NCI-H128 (cell line): ENCODE measurements around the gene HOXB4.
A peak's percentile ranks its signal among the peaks of the same experiment; 100 is the strongest.

Source experiments
- DNase-seq: peaks from one replicate; lab custom pipeline; 2025; ENCODE audit not compliant: unreplicated experiment; lab: John Stamatoyannopoulos, UW

The HOXB4 gene

DNA sequence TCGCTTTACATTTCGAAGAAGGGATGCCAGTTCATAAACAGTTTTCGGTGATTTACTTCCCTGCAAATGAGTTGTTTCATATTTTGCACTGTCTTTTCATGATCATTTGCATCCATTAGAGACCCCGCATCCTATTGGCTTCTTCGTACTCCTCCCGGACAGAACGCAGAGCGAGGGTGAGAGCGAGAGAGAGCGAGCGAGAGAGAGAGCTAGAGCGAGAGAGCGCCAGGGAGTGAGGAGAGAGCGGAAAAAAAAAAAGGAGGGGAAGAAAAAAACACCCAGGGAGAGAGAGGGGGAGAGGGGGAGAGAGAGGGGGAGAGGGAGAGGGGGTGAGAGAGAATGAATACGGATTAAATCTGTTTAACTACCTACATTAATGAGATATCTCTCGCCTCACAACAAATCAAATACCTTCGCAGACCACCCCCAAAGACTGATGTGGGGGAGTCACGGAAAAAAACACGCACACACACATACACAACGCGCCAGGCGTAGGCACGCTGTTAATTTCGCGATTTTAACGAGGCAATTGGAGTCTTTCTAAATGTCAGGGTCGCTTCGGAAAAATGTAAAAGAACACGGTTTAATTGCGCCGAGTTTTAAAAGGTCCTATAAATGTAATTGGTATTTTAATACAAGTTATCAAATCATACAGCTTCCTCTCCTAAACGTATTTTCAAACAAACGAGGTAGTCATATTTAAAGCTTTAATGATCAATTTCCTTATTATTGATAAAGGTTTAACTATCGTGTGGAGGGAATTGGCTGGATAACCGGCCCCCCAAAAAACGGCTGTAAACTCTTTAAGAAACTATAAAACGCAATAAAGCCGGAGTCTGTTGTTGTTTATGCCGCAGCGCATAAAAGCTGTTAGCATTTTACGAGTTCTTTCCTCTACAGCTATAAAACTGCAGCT, 37.2 kb upstream of the HOXB4 start, which contains the start of gene HOXB8:
Gene HOXB8 (minus strand): TSS at position 246 of the 916 bp plus-strand sequence. CDS start 588 bp downstream, outside the sequence.
- no peak for DNase-seq

DNA sequence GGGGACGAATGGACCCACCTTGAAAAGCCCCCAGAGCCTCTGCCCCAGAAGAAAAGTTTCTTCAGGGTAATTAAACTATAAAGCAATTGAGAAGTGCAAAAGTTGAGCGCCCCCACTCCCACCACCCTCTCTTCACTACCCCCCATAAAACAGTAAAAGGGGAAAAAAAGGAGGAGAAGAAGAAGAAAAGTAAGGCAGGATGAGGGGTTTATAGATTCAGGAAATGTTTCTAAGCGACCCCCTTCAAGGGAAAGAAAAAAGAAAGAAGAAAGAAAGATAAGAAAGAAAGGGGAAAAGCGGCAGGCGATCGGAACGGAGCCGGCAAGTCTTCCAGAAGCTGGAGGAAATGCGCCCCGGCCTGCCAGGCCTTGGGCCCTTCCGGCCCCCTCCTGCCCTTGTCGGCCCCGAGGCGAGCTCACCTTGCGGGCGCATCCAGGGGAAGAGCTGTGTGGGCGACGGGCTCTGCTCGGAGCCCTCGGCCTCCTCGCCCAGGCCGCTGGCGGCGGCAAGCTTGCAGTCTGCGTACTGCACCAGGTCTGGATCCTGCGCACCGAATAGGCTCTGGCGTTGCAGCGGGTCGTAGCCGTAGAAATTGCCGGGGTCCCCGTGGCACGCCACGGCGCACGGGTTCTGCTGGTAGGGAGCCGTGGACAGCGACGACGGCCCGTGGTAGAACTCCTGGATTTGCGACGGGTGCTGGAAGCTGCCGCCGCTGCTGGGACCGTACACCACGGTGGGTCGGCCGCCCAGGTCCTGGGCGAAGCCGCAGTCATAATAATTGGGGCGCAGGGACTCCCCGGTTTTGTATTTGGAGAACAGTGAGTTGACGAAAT, 35.9 kb upstream of the HOXB4 start:
- no peak for DNase-seq

DNA sequence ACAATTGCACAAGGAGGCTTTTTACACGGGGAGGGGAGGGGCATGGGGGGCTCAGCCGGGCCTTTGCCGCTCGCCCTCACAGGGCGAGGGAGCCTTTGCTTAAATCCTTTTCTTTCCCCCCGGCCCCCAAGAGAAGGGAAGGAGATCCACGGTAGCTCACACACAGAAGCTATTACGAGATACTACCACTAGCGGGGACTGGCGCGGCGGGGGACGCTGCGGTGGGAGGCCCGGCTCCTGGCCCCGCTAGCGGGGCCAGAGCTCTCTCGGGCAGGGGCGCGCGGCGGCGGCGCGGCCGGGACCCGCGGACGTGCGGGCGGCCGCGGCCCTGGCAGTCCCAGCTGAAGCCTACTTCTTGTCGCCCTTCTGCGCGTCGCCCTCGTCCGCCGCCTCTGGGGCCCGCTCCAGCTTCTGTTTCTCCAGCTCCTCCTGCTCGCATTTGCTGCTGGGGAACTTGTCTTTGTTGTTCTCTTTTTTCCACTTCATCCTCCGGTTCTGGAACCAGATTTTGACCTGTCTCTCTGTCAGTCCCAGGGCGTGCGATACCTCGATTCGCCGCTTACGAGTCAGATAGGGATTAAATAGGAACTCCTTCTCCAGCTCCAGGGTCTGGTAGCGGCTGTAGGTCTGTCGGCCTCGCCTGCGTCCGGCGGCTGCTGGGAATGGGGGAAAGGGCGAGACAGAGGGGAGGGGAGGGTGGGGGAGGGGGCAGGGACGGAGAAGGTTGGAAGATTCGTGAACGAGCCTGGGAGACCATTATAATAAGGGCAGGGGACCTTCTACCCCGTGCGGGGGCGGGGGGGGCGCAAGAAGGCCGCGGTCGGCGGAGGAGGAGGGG, 34.9 kb upstream of the HOXB4 start:
- no peak for DNase-seq

DNA sequence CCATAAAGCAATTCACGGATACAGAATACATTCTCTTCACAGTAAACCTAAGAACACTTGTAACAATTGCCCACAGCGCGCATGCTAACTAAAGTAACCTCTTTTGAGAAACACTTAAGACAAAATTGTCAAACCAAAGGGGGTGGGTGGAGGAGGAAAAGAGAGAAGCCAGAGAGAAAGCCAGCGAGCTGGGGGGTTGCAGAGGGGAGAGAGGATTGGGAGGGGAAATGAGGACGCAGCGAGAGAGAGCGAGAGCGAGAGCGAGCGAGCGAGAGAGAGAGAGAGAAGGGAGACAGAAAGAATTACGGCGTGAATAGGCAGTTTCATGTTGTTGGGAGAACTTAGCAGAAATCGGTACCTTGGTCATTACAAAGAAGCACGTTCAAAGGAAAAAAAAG, 34.3 kb upstream of the HOXB4 start:
- DNase-seq, result no peak

DNA sequence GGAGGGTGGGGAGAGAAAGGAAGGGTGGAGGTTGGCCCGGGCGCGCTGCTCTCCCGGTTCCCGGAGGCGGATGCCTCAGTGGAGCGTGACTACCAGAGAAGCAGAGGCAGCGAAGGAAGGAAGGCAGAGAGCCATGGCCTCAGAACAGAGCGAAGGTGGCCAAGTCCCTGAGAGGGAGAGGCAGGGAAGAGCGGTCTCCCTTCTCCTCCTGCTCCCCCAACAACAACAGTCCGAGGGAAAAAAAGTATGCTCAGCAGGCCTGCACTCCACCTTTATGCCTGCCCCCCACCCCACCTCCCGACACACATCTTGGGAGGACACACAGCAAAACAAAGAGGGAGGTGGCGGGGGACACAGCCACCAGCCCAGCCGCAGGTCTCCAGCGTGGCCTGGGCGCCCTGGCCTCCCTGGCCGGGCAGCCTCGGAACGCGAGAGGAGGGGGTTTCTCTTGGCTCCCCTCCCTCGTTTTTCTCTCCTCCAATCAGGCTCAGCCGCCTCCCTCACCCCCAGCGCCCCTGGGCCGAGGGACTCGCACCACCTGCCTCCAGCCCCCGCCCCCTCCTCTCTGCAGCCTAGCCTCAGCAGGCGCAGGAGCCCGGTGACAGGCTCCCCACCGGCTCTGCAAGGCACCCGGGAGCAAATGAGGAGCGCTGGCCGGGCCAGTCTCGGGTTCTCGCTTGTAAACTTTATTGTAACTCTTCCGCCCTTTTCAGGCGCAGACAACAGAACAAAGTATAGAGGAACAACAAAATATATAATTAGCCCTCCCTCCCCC, 33.7 kb upstream of the HOXB4 start:
- peak; percentile 44 for DNase-seq

DNA sequence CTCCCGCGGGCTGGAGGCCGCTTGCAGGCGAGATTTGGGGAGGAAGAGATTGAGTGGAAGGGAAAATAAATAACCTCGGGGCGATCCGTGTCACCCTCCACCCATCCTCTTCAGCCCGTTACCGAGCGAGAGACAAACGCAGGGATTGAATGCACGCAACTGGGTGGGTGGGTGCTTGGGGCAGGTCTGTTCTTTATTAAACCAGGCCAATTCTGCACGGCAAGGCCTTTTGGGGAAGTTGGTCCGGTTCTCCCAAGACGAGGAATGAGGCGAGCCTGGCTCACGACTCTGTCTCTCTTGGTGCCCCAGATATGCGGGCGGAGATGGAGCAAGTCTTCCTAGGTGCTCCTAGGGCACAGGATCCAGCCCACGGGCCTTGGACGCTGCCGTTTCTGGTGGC, 33.1 kb upstream of the HOXB4 start:
- no peak for DNase-seq

DNA sequence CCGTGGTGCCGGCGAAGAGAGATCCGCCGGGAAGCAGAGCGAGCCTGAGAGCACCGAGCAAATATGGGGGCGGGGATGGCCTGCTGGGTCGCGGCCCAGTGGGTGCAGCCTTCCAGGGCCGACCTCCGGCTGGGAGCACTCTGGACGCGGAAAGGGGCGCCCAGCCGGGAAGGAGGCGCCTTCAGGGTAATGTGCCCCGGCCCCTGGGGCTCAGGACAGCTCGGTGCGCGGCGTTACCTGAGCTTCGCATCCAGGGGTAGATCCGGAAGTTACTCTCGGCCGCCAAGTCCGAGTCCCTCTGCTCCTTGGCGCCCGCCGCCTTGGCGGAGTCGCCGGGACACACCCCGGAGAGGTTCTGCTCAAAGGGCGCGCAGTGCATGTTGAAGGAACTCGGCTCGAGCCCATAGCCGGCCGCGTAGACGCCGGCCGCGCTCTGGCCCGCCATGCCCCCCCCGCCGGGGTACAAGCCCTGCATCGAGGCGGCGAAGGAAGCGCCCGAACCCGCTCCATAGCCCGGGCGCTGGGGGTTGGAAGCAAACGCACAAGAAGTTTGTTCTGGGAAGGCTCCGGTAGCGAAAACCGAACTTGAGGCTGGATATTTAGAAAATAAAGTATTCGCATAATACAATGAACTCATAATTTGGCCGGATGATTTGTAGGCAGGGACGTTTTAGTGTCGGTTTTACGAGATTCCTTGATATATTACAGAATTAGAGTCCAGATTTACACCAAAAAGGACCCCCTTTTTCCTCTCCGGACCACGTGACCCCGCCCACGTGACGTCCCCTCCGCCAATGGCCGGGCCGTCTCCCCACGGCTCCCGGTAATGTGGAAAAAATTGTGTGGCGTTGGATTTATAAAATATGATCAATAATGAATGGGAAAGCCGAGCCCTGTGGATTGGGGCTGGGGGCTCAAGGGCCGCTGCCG, 32.4 kb upstream of the HOXB4 start, which contains the start of gene HOXB7:
Gene HOXB7 (minus strand): TSS at position 736 of the 930 bp plus-strand sequence. CDS start 99 bp downstream, at position 637.
- DNase-seq, result no peak

DNA sequence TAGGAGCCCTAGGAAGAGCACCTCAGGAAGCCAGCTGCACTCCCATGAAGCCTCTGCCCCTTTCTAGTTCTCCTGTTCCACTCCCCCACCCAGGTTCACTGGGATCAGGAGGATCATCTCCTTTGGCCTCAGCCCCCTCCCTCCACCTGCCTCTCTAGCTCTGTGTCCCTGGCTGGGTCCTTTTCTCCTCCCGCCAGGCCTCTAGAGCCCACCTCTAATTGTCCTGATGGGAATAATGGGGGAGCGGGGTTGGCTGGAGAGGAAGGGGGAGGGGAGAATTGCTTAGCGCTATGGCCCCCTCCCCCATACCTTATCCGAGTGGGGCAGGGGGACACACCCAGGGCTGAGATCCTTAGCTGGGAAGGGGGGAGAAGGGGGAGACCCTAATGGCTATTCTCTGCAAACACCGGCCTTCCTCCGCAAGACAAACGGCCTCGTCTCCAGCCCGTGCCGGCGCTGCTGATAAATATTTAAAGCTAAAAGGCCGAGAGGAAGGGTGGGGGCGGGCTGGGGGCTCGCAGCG, 31.7 kb upstream of the HOXB4 start:
- DNase-seq, result no peak

DNA sequence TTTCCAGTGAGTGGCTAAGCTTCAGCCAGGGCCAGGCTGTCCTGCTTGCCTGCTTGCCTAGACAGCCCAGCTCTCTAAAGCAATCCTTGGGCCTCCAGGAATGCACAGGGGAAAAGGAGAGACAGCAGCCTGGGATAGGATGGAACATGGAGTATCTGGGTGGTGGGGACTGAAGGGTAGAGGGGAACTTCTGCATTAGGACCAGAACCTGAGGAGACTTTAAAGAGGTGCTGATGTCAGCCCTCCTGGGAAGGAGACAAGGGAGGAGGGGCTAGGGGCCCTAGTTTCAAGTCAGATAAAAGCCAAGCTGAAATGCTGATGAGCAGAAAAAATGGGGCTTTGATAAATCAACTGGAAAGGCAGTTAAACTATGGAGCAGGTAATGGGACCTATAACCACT, 30.9 kb upstream of the HOXB4 start:
- no peak for DNase-seq

DNA sequence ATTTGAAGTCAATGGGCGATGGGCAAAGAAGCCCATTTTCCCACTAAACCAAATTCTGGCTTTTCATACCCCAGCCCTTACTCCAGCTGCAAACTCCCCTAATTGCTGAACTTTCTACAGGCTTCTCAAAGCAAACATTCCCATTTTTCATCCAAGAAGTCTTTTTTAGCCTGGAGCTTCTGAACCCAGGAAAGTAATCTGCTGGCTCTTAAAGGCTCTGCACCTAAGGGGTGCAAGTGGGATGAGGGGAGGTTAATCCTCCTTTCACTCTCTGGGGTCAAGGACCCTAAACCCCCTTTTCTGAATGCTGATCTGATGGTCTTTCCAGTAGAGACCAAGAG, 30.3 kb upstream of the HOXB4 start:
- no peak for DNase-seq

DNA sequence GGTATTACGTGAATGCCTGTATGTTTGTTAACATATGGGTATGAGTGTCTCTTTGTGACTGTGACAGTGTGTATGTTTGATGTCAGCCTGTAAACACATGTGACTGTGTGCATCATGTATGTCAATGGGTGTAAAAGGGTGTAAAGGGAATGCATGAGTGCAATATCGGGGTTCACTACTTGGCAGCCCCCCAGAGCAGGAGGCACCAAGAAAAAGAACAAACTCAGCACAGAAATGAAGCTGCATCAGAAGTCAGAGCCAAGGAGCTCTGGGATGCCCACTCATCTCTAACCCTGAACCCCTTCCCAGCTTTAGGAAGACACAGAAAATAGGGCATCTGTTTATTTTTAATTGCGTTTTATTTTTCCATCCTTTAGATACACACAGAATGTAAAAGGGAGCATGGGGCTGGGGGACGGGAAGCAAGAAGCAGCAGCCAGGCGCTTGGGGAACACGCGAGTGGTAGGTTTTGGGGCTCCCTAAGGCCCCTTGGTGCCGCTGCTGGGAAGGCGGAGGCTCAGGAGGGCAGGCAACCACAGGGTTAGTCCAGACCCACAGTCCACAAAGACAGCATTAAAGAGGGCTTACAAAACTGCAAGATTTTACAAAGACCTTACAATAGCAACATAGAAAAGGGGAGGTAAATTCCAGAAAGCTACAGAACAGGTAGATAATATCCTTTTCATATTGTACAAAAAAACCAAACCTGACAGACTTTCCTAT, 28.9 kb upstream of the HOXB4 start:
- DNase-seq, result no peak

DNA sequence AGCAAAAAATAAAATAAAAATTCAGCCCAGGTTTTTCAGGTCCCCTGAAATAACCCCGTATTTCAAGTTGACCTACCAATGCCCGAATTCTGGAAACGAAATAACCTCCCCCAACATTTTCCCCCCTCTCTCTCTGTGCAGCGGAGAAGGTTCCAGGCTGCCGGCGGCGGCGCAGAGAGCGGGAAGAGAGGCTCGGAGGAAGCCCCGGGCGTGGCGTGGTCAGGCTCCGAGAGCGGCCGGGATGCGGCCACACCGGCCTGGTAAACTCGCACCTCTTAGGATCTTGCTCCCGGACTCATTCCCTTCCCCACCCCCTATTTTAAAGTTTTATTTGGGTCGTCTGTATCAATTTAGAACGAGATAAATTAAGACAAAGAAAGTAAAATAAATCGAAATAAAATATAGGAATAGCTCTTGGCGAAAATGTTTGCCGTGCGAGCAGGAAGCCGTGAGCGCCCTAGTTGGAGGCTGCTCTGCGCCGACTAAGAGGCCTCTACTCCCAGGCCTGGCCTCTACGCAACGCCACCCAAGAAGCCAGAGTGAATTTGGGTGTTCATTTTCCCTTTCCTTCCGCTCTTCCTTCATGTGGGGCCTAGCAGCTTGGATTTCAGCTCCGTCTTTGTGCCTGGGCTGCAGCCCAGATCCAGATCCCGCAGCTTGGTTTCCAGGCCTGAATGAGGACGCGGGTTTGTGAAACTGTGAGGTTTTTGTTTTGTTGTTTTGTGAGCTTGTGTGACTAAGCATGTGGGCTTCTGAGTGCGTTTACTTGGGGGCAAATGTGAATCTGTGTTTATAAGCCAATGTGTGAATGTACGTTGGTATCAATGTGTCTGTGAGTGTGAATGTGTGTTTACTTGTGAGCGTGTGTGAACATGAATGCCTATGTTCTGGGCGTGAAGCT, 28.1 kb upstream of the HOXB4 start:
- DNase-seq, result no peak

DNA sequence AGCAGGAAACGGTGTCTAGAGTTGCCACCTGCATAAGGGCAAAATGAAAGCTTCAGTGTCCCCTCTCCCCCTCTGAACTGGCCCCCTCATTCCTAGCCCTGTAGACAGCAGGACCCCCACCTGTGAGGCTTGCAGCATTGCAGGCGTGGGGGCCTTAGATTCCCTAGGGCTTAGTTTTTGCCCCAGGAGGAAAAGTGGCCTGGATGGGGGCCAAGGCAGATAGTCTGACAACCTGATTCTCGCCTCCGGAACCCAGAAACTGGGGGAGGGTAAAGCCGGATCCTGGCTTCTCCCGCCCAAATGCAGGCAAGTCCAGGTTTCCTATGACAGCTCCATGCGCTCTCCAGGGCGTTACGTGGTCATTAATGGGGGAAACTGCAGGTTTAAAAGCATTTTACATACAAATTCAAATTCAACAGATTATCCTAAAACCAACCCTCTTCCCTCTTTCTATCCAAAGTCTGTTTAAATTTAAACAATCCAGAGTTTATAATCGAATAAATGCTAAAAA, 27.3 kb upstream of the HOXB4 start:
- DNase-seq, result no peak

DNA sequence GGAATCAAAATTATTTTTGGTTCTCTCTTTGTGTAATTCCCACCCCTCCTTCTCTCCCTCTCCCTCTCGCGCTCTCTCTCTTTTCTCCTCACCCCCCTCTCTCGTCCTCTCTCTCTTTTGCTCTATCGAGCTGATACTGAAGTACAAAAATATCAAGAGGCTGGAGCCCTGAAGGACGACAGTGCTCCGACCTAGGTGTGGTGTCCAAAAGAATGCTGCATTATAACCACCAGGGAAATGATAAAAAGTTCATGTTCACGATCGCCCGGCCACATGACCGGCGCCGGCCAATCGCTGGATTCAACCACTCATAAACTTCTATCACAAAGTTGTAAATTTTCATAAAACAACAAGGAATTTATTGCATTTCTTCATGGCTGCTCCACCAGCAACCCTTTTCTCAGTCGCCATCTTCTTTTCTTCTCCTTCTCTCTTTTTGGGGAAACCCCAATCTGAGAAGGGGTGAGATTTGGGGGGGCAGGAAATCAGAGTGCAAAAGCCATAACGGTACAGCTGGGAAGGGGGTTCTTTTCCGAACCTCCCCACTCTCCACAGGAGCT, 26.7 kb upstream of the HOXB4 start, which contains the start of gene HOXB6:
Gene HOXB6 (minus strand): TSS at position 217 of the 560 bp plus-strand sequence. CDS start 6,836 bp downstream, outside the sequence.
- no peak for DNase-seq

DNA sequence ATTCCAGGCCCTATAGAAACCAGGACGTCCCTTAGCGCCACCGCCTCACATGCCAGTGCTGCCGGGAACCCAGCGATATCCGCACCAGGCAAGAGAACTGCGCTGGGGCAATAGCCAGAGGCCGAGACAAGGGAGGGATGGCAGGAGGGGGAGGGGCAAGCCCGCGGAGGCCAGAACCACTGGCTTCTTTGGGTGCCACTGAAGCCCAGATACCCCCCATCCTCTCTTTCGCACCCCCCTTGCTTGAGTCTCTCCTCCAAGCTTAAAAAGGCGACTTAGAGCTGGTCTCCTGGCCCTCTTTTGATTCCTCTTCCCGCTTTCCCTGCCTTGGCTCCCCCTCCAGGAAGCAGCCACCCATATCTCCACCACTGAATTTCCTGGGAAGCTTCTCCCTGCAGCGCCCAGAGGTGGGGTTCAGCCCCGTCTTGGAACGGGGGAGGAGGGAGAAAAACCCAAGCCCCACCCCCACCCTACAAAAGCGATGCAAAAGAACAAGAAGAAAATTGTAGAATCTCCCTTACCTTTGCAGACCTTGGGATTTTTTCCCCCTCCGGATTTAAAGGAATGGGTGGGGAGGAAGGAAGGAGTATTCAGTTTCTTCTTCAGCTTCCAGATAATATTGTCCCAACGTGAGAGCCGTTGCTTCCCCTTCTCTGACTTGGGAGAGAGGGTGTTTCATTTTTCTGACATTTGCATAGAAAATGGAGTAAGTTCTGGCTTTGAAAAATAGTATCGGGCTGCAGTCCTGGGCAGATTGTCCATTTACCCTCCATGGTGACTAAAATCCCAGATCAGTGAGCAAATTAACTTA, 26.0 kb upstream of the HOXB4 start:
- DNase-seq, result no peak
